ENCODE results near the gene SOS1. TPM values are rescaled to one million over a fixed set of nuclear protein-coding genes. Genes with fewer than 3 reads are reported as not detected.

SOS1 gene
- total RNA-seq, 1 donor from 2014 or later = 35.5 TPM

DNA sequence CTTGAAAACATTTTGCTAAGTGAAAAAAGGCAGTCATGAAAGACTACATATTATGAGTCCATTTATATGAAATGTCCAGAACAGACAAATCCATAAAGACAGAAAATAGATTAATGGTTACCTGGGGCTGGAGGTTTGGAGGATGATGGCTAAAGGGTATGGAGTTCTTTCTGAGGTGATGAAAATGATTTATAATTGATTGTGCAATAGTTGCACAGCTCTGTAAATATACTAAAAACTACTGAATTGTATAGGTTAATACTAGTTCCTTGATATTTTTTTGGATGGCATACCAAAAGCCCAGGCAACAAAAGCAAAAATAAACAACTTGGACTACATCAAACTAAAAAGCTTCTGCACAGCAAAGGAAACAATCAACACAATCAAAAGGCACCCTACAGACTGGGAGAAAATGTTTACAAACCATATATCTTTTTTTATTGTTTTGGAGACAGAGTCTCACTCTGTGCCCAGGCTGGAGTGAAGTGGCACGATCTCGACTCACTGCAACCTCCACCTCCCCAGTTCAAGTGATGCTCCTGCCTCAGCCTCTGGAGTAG, 21.5 kb downstream of the SOS1 start:
- H3K27me3 Mint-ChIP-seq (ENCODE audit: low read depth) = no peaks in the 10 kb centered on the region
- H3K4me1 Mint-ChIP-seq = peaks cover 5% of the 10 kb centered on the region
- DNase-seq (ENCODE audit: low read depth, low spot score) = no peak
- no peak overlapping the region for H3K4me3 Mint-ChIP-seq
- no peak for TF ChIP-seq CTCF (conservative IDR thresholded peaks at IDR 0.05)
- no peaks in the 10 kb centered on the region for H3K36me3 Mint-ChIP-seq (ENCODE audit: low read depth)
- peaks cover 3% of the 10 kb centered on the region for H3K9me3 Mint-ChIP-seq
- no peak overlapping the region for H3K27ac Mint-ChIP-seq (ENCODE audit: unreplicated experiment)

- H3K4me3 Mint-ChIP-seq = no peak overlapping the region
- peaks cover 8% of the 10 kb centered on the region for H3K36me3 Mint-ChIP-seq (ENCODE audit: low read depth)
- peaks cover 12% of the 10 kb centered on the region for H3K4me1 Mint-ChIP-seq
- H3K27ac Mint-ChIP-seq (ENCODE audit: unreplicated experiment) = no peak overlapping the region
- no peak for DNase-seq (ENCODE audit: low read depth, low spot score)
- peaks cover 5% of the 10 kb centered on the region for H3K9me3 Mint-ChIP-seq
- no peaks in the 10 kb centered on the region for H3K27me3 Mint-ChIP-seq (ENCODE audit: low read depth)
- no peak for TF ChIP-seq CTCF (conservative IDR thresholded peaks at IDR 0.05)
Measured at GRCh38 chr2:39095624-39096023, 25.2 kb downstream of the SOS1 start.

DNA sequence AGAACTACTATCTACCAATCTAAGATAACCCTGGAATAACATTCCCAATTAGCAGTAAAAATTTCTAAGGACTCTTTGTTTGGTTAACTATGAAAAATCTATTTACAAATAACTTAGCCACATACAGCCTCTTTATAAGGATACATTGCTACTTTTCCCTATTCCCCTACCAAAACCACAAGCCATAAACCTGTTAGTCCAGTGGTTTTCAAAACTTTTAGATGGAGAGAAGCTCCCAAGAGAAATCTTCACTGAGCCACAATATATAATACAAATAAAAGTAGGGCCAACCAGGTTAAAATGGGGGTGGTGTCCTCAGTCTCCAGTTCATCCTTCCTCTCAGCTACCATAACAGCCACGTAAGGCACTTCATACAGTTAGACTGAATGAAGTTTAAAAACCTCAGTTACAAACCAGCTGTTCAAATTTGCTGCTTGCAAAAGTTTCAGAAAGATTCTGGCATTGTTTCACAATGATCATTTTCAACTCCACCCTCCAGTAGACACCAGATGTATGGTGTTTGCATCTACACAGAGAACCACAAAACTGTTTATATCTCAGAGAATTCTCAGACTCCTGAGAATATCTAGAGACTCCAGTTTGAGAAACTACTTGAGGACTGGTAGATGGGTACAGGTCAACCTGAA, 26.0 kb downstream of the SOS1 start:
- Mint-ChIP-seq H3K4me3 (no peak overlapping the region), H3K9me3 (peaks cover 2% of the 10 kb centered on the region), H3K36me3 (ENCODE audit: low read depth) (peaks cover 8% of the 10 kb centered on the region), H3K27me3 (ENCODE audit: low read depth) (no peaks in the 10 kb centered on the region), H3K4me1 (peaks cover 12% of the 10 kb centered on the region), H3K27ac (ENCODE audit: unreplicated experiment) (no peak overlapping the region)
- no peak for DNase-seq (ENCODE audit: low read depth, low spot score)
- no peak for TF ChIP-seq CTCF (conservative IDR thresholded peaks at IDR 0.05)

DNA sequence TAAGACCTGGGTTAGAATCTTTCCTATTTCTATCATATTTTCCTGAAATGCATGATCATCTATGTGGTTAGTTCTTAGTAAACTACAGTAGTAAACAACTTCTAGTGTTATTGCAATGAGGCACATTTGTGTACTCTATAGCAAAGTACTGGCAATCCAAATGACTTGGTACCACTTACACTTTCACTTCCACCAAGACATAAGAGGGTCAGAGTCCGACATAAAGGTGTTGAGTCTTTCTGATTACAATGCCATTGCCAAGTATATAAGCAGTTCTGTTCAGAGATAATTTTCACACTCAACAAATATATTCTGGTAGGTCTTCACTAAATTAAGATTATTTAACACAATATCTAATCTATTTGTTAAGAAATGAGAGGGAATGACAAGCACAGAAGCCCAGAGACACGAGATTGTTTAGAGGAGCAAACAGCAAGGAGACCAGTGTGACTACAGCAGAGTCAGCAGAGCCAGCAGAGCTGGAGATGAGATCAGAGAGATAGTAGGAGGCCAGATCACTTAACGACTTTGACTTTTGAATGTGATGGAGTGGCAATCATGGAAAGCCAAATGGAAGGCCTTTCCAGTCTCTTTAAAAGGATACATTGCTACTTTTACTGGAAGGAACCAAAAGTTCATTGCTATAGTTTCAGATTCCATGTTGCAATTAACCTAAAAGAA, 27.5 kb downstream of the SOS1 start:
- Mint-ChIP-seq H3K9me3 (peaks cover 4% of the 10 kb centered on the region), H3K36me3 (ENCODE audit: low read depth) (peaks cover 12% of the 10 kb centered on the region), H3K4me3 (no peak overlapping the region), H3K27me3 (ENCODE audit: low read depth) (no peaks in the 10 kb centered on the region), H3K27ac (ENCODE audit: unreplicated experiment) (no peak overlapping the region), H3K4me1 (peaks cover 7% of the 10 kb centered on the region)
- TF ChIP-seq CTCF (conservative IDR thresholded peaks at IDR 0.05) = no peak
- no peak for DNase-seq (ENCODE audit: low read depth, low spot score)

DNA sequence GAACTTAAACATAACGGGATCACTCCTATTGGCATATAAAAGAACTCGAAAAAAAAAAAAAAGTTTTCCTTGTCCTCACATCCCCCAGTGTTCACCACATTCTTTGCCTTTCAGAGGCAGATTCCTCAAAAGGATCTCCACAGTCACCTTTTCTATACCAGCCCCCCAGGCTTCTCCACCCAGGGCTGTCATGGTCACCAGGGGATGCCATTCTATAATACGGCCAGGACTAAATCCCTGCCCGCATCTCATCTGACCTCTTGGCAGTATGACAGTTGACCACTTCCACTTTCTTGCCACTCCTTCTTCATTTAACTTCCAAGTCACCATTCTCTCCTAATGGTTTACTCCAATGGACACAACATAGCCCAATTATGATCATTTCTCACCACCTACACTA, 29.3 kb downstream of the SOS1 start:
- H3K4me3 Mint-ChIP-seq = no peak overlapping the region
- H3K9me3 Mint-ChIP-seq = peaks cover 7% of the 10 kb centered on the region
- peaks cover 7% of the 10 kb centered on the region for H3K4me1 Mint-ChIP-seq
- no peaks in the 10 kb centered on the region for H3K27me3 Mint-ChIP-seq (ENCODE audit: low read depth)
- H3K36me3 Mint-ChIP-seq (ENCODE audit: low read depth) = peaks cover 18% of the 10 kb centered on the region
- H3K27ac Mint-ChIP-seq (ENCODE audit: unreplicated experiment) = no peak overlapping the region
- no peak for TF ChIP-seq CTCF (conservative IDR thresholded peaks at IDR 0.05)
- no peak for DNase-seq (ENCODE audit: low read depth, low spot score)
